ENCODE results near the gene KIF1A. TPM values are rescaled to one million over a fixed set of nuclear protein-coding genes. Genes with fewer than 3 reads are reported as not detected.
A peak's percentile ranks its signal among the peaks of the same experiment; 100 is the strongest.

KIF1A gene
- total RNA-seq, 1 donor from 2014 or later = 90.9 TPM

GRCh38 chr2:240790370-240791220 is 29.4 kb downstream of the KIF1A start:
- no peak for DNase-seq (ENCODE audit: low read depth, low spot score)
- no peak overlapping the region for H3K4me3 Mint-ChIP-seq
- no peaks in the 10 kb centered on the region for H3K27me3 Mint-ChIP-seq (ENCODE audit: low read depth)
- H3K4me1 Mint-ChIP-seq = peaks cover 19% of the 10 kb centered on the region
- H3K9me3 Mint-ChIP-seq = no peaks in the 10 kb centered on the region
- TF ChIP-seq CTCF (conservative IDR thresholded peaks at IDR 0.05) = no peak
- H3K36me3 Mint-ChIP-seq (ENCODE audit: low read depth) = no peaks in the 10 kb centered on the region
- no peak overlapping the region for H3K27ac Mint-ChIP-seq (ENCODE audit: unreplicated experiment)

- Mint-ChIP-seq H3K4me1 (peaks cover 16% of the 10 kb centered on the region), H3K4me3 (no peak overlapping the region), H3K27me3 (ENCODE audit: low read depth) (no peaks in the 10 kb centered on the region), H3K9me3 (no peaks in the 10 kb centered on the region), H3K36me3 (ENCODE audit: low read depth) (no peaks in the 10 kb centered on the region), H3K27ac (ENCODE audit: unreplicated experiment) (peak overlapping the region; percentile 43)
- TF ChIP-seq CTCF (conservative IDR thresholded peaks at IDR 0.05) = no peak
- no peak for DNase-seq (ENCODE audit: low read depth, low spot score)
Measured at GRCh38 chr2:240789501-240790369, 30.3 kb downstream of the KIF1A start.

- DNase-seq (ENCODE audit: low read depth, low spot score) = no peak
- Mint-ChIP-seq H3K36me3 (ENCODE audit: low read depth) (no peaks in the 10 kb centered on the region), H3K27ac (ENCODE audit: unreplicated experiment) (no peak overlapping the region), H3K4me1 (peaks cover 12% of the 10 kb centered on the region), H3K27me3 (ENCODE audit: low read depth) (no peaks in the 10 kb centered on the region), H3K9me3 (no peaks in the 10 kb centered on the region), H3K4me3 (no peak overlapping the region)
- no peak for TF ChIP-seq CTCF (conservative IDR thresholded peaks at IDR 0.05)
Measured at GRCh38 chr2:240789051-240789453, 31.0 kb downstream of the KIF1A start.

GRCh38 chr2:240788482-240788881 is 31.5 kb downstream of the KIF1A start:
- Mint-ChIP-seq H3K9me3 (no peaks in the 10 kb centered on the region), H3K36me3 (ENCODE audit: low read depth) (no peaks in the 10 kb centered on the region), H3K27ac (ENCODE audit: unreplicated experiment) (no peak overlapping the region), H3K4me3 (no peak overlapping the region), H3K4me1 (peaks cover 6% of the 10 kb centered on the region), H3K27me3 (ENCODE audit: low read depth) (no peaks in the 10 kb centered on the region)
- no peak for DNase-seq (ENCODE audit: low read depth, low spot score)
- no peak for TF ChIP-seq CTCF (conservative IDR thresholded peaks at IDR 0.05)

- Mint-ChIP-seq H3K9me3 (no peaks in the 10 kb centered on the region), H3K4me1 (peaks cover 4% of the 10 kb centered on the region), H3K36me3 (ENCODE audit: low read depth) (no peaks in the 10 kb centered on the region), H3K27me3 (ENCODE audit: low read depth) (no peaks in the 10 kb centered on the region), H3K4me3 (no peak overlapping the region), H3K27ac (ENCODE audit: unreplicated experiment) (no peak overlapping the region)
- no peak for DNase-seq (ENCODE audit: low read depth, low spot score)
- no peak for TF ChIP-seq CTCF (conservative IDR thresholded peaks at IDR 0.05)
Measured at GRCh38 chr2:240787521-240788472, 32.2 kb downstream of the KIF1A start.

Measured in neural crest cell (in vitro differentiated cells).